GM12875 (cell line): Measurements from ENCODE around the gene COL26A1.

Experiments used
- H3K4me3 ChIP-seq: one replicate; pipeline ENCODE4 v1.5.1; 2011; ENCODE audit warnings: low read depth, low read length, control low read depth
- CTCF ChIP-seq: IDR thresholded peaks from 2 replicates; pipeline ENCODE4 v1.5.1; 2011; ENCODE audit warnings: low read depth, mild to moderate bottlenecking, control low read depth, inconsistent platforms, low read length, moderate library complexity, borderline replicate concordance; ENCODE audit not compliant: insufficient read depth

Gene COL26A1

GRCh38 chr7:101593556-101593955 lies 230.9 kb downstream of the COL26A1 start:
- no peak for TF ChIP-seq CTCF
- H3K4me3 ChIP-seq: no peak overlapping the region

GRCh38 chr7:101594790-101595189 lies 232.1 kb downstream of the COL26A1 start:
- no peak overlapping the region for H3K4me3 ChIP-seq
- no peak for TF ChIP-seq CTCF

GRCh38 chr7:101595246-101595645 lies 232.6 kb downstream of the COL26A1 start:
- TF ChIP-seq CTCF: no peak
- no peak overlapping the region for H3K4me3 ChIP-seq

GRCh38 chr7:101595766-101596537 lies 233.3 kb downstream of the COL26A1 start:
- no peak for TF ChIP-seq CTCF
- no peak overlapping the region for H3K4me3 ChIP-seq

GRCh38 chr7:101596898-101597297 lies 234.2 kb downstream of the COL26A1 start:
- TF ChIP-seq CTCF: no peak

GRCh38 chr7:101597941-101598340 lies 235.3 kb downstream of the COL26A1 start:
- no peak overlapping the region for H3K4me3 ChIP-seq
- no peak for TF ChIP-seq CTCF

More at GRCh38 chr7:101596898-101597297, 234.2 kb downstream of the COL26A1 start:
- no peak overlapping the region for H3K4me3 ChIP-seq

GRCh38 chr7:101598422-101598985 lies 235.8 kb downstream of the COL26A1 start:
- no peak for TF ChIP-seq CTCF
- no peak overlapping the region for H3K4me3 ChIP-seq
